ENCODE results near the gene JAZF1.

JAZF1 gene

GRCh38 chr7:27808626-27809025 lies 372.0 kb downstream of the JAZF1 start:
- H3K9me3 Mint-ChIP-seq: no peaks in the 10 kb centered on the region

GRCh38 chr7:27804139-27804538 lies 376.5 kb downstream of the JAZF1 start:
- Mint-ChIP-seq H3K4me3 (no peak overlapping the region), H3K27ac (no peak overlapping the region), H3K4me1 (no peaks in the 10 kb centered on the region), H3K36me3 (peaks cover 11% of the 10 kb centered on the region), H3K27me3 (no peaks in the 10 kb centered on the region), H3K9me3 (no peaks in the 10 kb centered on the region)
- ATAC-seq (ENCODE audit: low read depth) (no peak), DNase-seq (ENCODE audit: low spot score in 2 of 2) (no peak)

More at GRCh38 chr7:27808626-27809025, 372.0 kb downstream of the JAZF1 start:
- ATAC-seq (ENCODE audit: low read depth): no peak
- Mint-ChIP-seq H3K27me3 (no peaks in the 10 kb centered on the region), H3K4me1 (peaks cover 3% of the 10 kb centered on the region), H3K27ac (no peak overlapping the region), H3K4me3 (no peak overlapping the region), H3K36me3 (peaks cover 9% of the 10 kb centered on the region)
- no peak for DNase-seq (ENCODE audit: low spot score in 2 of 2)

- H3K27ac Mint-ChIP-seq: no peak overlapping the region
- no peaks in the 10 kb centered on the region for H3K27me3 Mint-ChIP-seq
- no peaks in the 10 kb centered on the region for H3K9me3 Mint-ChIP-seq
- H3K36me3 Mint-ChIP-seq: peaks cover 14% of the 10 kb centered on the region
- ATAC-seq (ENCODE audit: low read depth): no peak
- no peak overlapping the region for H3K4me3 Mint-ChIP-seq
- H3K4me1 Mint-ChIP-seq: no peaks in the 10 kb centered on the region
- no peak for DNase-seq (ENCODE audit: low spot score in 2 of 2)
Measured at GRCh38 chr7:27802999-27803398, 377.6 kb downstream of the JAZF1 start.

GRCh38 chr7:27799212-27799611 lies 381.4 kb downstream of the JAZF1 start:
- Mint-ChIP-seq H3K4me1 (no peaks in the 10 kb centered on the region), H3K36me3 (peaks cover 24% of the 10 kb centered on the region), H3K27ac (no peak overlapping the region), H3K9me3 (no peaks in the 10 kb centered on the region), H3K27me3 (no peaks in the 10 kb centered on the region), H3K4me3 (no peak overlapping the region)
- no peak for ATAC-seq (ENCODE audit: low read depth)
- no peak for DNase-seq (ENCODE audit: low spot score in 2 of 2)

- no peak for DNase-seq (ENCODE audit: low spot score in 2 of 2)
- H3K9me3 Mint-ChIP-seq: no peaks in the 10 kb centered on the region
- ATAC-seq (ENCODE audit: low read depth): no peak
- no peaks in the 10 kb centered on the region for H3K4me1 Mint-ChIP-seq
- no peaks in the 10 kb centered on the region for H3K27me3 Mint-ChIP-seq
- H3K36me3 Mint-ChIP-seq: peaks cover 23% of the 10 kb centered on the region
- H3K4me3 Mint-ChIP-seq: no peak overlapping the region
- H3K27ac Mint-ChIP-seq: no peak overlapping the region
Measured at GRCh38 chr7:27795977-27796376, 384.6 kb downstream of the JAZF1 start.

GRCh38 chr7:27793780-27794179 lies 386.8 kb downstream of the JAZF1 start:
- Mint-ChIP-seq H3K4me1 (no peaks in the 10 kb centered on the region), H3K4me3 (no peak overlapping the region), H3K9me3 (no peaks in the 10 kb centered on the region), H3K27ac (no peak overlapping the region), H3K27me3 (no peaks in the 10 kb centered on the region), H3K36me3 (peaks cover 27% of the 10 kb centered on the region)
- ATAC-seq (ENCODE audit: low read depth): no peak
- DNase-seq (ENCODE audit: low spot score in 2 of 2): no peak

- ATAC-seq (ENCODE audit: low read depth) (no peak), DNase-seq (ENCODE audit: low spot score in 2 of 2) (no peak)
- no peak overlapping the region for H3K4me3 Mint-ChIP-seq
- peaks cover 21% of the 10 kb centered on the region for H3K36me3 Mint-ChIP-seq
- no peak overlapping the region for H3K27ac Mint-ChIP-seq
- H3K27me3 Mint-ChIP-seq: no peaks in the 10 kb centered on the region
- no peaks in the 10 kb centered on the region for H3K9me3 Mint-ChIP-seq
- peaks cover 2% of the 10 kb centered on the region for H3K4me1 Mint-ChIP-seq
Measured at GRCh38 chr7:27788437-27788836, 392.2 kb downstream of the JAZF1 start.

- ATAC-seq (ENCODE audit: low read depth) (peak; percentile 66), DNase-seq (ENCODE audit: low spot score in 2 of 2) (peak; percentile 29 to 53)
- Mint-ChIP-seq H3K36me3 (peaks cover 13% of the 10 kb centered on the region), H3K27ac (no peak overlapping the region), H3K9me3 (no peaks in the 10 kb centered on the region), H3K4me3 (no peak overlapping the region), H3K27me3 (no peaks in the 10 kb centered on the region), H3K4me1 (peaks cover 2% of the 10 kb centered on the region)
Measured at GRCh38 chr7:27784399-27785053, 396.1 kb downstream of the JAZF1 start.

- no peaks in the 10 kb centered on the region for H3K27me3 Mint-ChIP-seq
Measured at GRCh38 chr7:27782849-27783248, 397.7 kb downstream of the JAZF1 start.

GRCh38 chr7:27781188-27781587 lies 399.4 kb downstream of the JAZF1 start:
- DNase-seq (ENCODE audit: low spot score in 2 of 2): no peak
- H3K9me3 Mint-ChIP-seq: no peaks in the 10 kb centered on the region
- no peaks in the 10 kb centered on the region for H3K27me3 Mint-ChIP-seq
- H3K4me3 Mint-ChIP-seq: no peak overlapping the region
- ATAC-seq (ENCODE audit: low read depth): no peak
- H3K4me1 Mint-ChIP-seq: peaks cover 7% of the 10 kb centered on the region
- H3K27ac Mint-ChIP-seq: no peak overlapping the region
- peaks cover 11% of the 10 kb centered on the region for H3K36me3 Mint-ChIP-seq

More at GRCh38 chr7:27782849-27783248, 397.7 kb downstream of the JAZF1 start:
- H3K4me1 Mint-ChIP-seq: peaks cover 2% of the 10 kb centered on the region
- ATAC-seq (ENCODE audit: low read depth): no peak
- H3K27ac Mint-ChIP-seq: no peak overlapping the region
- no peak overlapping the region for H3K4me3 Mint-ChIP-seq
- no peak for DNase-seq (ENCODE audit: low spot score in 2 of 2)
- no peaks in the 10 kb centered on the region for H3K9me3 Mint-ChIP-seq
- peaks cover 10% of the 10 kb centered on the region for H3K36me3 Mint-ChIP-seq

Data from memory B cell (primary cell).